BE2C (cell line): ENCODE data around the gene AKR1B15.

Experiments
- DNase-seq: peaks from one replicate; pipeline ENCODE4 v3.0.0-alpha.2; 2020
- H3K27me3 ChIP-seq: fragments of 250-450 bp; sonication (Bioruptor Pico); 2 replicates; pipeline ENCODE4 v1.5.1; 2020; ENCODE audit warnings: mild to moderate bottlenecking
- H3K36me3 ChIP-seq: fragments of 250-450 bp; sonication (Bioruptor Pico); 2 replicates; pipeline ENCODE4 v1.5.1; 2020; ENCODE audit warnings: mild to moderate bottlenecking
- H3K4me1 ChIP-seq: fragments of 250-450 bp; sonication (Bioruptor Pico); 2 replicates; pipeline ENCODE4 v1.5.1; 2020
- H3K4me3 ChIP-seq: 2 replicates; pipeline ENCODE4 v1.5.1; 2011; ENCODE audit warnings: low read depth, low read length
- H3K9me3 ChIP-seq: fragments of 250-450 bp; sonication (Bioruptor Pico); 2 replicates; pipeline ENCODE4 v1.5.1; 2020
- CTCF ChIP-seq: IDR thresholded peaks from 2 replicates; pipeline ENCODE4 v1.5.1; 2012; ENCODE audit warnings: mild to moderate bottlenecking, low read depth, low read length

The AKR1B15 gene

GRCh38 chr7:134623193-134623592 is 74.3 kb downstream of the AKR1B15 start:
- H3K4me3 ChIP-seq: no peak overlapping the region
- H3K36me3 ChIP-seq: no peaks in the 10 kb centered on the region
- no peak for TF ChIP-seq CTCF
- H3K27me3 ChIP-seq: peaks cover 87% of the 10 kb centered on the region
- no peak for DNase-seq
- H3K9me3 ChIP-seq: no peaks in the 10 kb centered on the region; the same call in 1 of the 2 replicates
- no peaks in the 10 kb centered on the region for H3K4me1 ChIP-seq

GRCh38 chr7:134625550-134625949 is 76.6 kb downstream of the AKR1B15 start:
- no peak for DNase-seq
- no peak for TF ChIP-seq CTCF
- peaks cover 92% of the 10 kb centered on the region for H3K27me3 ChIP-seq
- no peaks in the 10 kb centered on the region for H3K36me3 ChIP-seq
- H3K4me3 ChIP-seq: no peak overlapping the region
- H3K4me1 ChIP-seq: no peaks in the 10 kb centered on the region
- no peaks in the 10 kb centered on the region; the same call in 1 of the 2 replicates for H3K9me3 ChIP-seq

DNA sequence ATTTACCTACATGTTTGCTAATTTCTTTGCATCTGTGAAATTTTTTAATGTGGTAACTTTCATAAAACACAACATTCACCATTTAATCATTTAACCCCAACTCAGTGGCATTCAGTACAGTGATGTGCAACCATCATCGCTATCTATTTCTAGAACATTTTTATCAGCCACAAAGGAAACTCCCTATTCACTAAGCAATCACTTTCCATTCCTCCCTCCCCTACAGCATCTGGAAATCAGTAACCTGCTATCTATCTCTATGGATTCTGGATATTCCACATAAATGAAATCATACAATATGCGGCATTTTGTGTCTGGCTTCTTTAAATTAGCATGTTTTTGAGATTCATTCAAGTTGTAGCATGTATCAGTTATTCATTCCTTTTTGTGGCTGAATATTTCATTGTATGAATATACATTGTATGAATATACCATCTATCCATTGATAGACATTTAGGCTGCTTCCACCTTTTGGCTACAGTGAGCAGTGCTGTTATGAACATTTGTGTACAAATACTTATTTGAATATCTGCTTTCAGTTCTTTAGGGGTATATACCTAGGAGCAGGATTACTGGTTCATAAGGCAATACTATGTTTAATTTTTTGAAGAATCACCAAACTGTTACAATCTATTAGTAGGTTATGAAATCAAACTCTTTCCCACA is 78.3 kb downstream of the AKR1B15 start:
- Histone ChIP-seq H3K4me3 (no peak overlapping the region), H3K27me3 (peaks cover 80% of the 10 kb centered on the region), H3K9me3 (no peaks in the 10 kb centered on the region; the same call in 1 of the 2 replicates), H3K36me3 (no peaks in the 10 kb centered on the region), H3K4me1 (no peaks in the 10 kb centered on the region)
- no peak for TF ChIP-seq CTCF
- DNase-seq: no peak

DNA sequence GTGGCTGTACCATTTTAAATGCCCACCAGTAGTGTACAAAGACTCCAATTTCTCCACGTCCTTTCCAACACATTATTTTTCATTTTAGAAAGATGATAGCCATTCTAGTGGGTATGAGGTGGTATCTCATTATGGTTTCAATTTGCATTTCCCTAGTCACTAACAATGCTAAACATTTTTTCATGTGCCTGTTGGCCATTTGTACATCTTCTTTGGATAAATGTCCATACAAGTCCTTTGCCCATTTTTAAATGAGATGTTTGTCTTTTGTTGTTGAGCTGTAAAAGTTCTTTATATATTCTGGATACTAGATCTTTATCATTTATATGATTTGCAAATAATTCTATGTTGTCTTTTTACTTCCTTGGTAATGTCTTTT is 78.9 kb downstream of the AKR1B15 start:
- DNase-seq: no peak
- no peak overlapping the region for H3K4me3 ChIP-seq

DNA sequence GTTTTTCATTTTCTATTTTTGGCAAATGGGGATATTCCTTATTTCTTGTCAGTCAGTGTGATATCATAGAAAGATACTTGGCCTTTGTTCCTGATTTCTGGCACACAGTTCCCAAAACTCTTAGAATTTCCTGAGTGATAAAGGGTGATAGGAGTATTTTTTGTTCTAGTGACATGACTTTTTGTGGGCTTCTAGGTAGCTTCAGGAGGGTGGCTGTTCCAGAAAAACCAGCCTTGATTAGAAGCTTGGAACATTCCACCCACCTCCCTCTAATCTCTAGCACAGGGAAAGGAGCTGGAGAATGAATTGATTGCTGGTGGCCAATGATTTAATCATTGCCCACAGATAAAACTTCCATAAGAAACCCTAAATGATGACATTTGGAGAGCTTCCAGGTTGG is 80.5 kb downstream of the AKR1B15 start:
- H3K27me3 ChIP-seq: peaks cover 63% of the 10 kb centered on the region
- DNase-seq: no peak
- H3K36me3 ChIP-seq: no peaks in the 10 kb centered on the region

More for the DNA sequence above, 78.9 kb downstream of the AKR1B15 start:
- no peak for TF ChIP-seq CTCF
- Histone ChIP-seq H3K4me1 (no peaks in the 10 kb centered on the region), H3K27me3 (peaks cover 75% of the 10 kb centered on the region), H3K9me3 (no peaks in the 10 kb centered on the region; the same call in 1 of the 2 replicates), H3K36me3 (no peaks in the 10 kb centered on the region)

More for the DNA sequence above, 80.5 kb downstream of the AKR1B15 start:
- Histone ChIP-seq H3K4me3 (no peak overlapping the region), H3K9me3 (no peaks in the 10 kb centered on the region), H3K4me1 (no peaks in the 10 kb centered on the region)
- TF ChIP-seq CTCF: no peak
